ENCODE measurements around the gene CLCN1. TPM values are rescaled to one million over a fixed set of nuclear protein-coding genes. Genes with fewer than 3 reads are reported as not detected.

Gene CLCN1
- total RNA-seq, 1 experiment from 2014 or later, result 0.55 TPM

DNA sequence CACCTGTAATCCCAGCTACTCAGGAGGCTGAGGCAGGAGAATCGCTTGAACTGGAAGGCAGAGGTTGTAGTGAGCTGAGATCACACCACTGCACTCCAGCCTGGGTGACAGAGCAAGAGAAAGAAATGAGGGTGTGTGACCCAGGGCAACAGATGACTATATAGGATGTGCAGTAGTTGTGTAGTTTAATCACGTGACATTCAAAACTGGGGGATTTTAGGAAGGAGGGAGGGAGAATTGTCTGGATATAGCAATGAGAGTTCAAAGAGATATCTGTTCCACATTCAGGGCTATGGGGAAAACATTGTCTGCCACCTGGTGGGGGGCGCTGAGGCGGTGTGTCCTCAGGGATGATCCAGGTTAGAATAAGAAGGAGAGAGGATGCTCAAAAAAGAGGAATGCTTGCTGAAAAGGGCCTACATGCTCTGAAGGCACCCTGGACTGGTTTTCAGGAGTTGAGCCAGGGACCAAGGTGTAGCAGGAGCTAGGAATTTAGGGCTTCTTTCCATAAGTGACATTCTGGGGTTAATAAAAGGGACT lies 57.4 kb downstream of the CLCN1 start:
- ChIA-PET CTCF (interaction anchor here (0.5 kb wide), 2 partner anchors 8 to 134 kb away, joined by 3 to 5 read pairs; no protein-coding TSS in a partner anchor), POLR2A (ENCODE audit: unreplicated experiment) (no interaction called here)
- H3K4me3 ChIP-seq (ENCODE audit: low read length), result no peak overlapping the region

DNA sequence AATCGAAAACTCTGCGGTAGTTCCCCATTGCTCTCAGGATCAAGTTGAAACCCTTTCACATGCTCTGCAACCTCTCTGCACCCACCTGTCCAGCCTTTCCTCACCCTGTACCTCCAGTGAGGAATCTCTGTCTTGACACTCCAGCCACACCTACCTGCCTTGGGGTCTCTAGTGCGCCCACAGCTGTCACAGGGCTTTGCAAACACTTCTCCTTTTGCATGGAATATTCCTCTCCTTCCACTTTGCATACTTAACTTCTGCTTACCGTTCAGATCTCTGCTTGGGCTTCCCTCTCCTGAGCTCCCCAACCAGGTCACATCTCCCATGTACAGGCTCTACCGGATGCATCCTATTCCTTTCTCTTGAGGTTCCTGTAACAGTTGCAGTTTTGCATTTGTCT lies 58.6 kb downstream of the CLCN1 start:
- Histone ChIP-seq H3K9me2 (replicated peaks; ENCODE audit: low read length) (no peaks in the 10 kb centered on the region), H3K9ac (ENCODE audit: low read length) (no peak overlapping the region), H3K4me2 (ENCODE audit: low read length) (no peak overlapping the region), H3F3A (ENCODE audit: low read length, unreplicated experiment) (no peaks in the 10 kb centered on the region), H3K27me3 (ENCODE audit: low read length) (no peaks in the 10 kb centered on the region), H3K4me1 (ENCODE audit: insufficient read depth, low read length) (peaks cover 45% of the 10 kb centered on the region), H4K20me1 (ENCODE audit: low read length) (no peaks in the 10 kb centered on the region), H3K79me2 (ENCODE audit: low read length) (peaks cover 11% of the 10 kb centered on the region), H3K36me3 (ENCODE audit: low read depth, low read length) (no peaks in the 10 kb centered on the region), H3K27ac (ENCODE audit: low read length) (no peak overlapping the region), H2AFZ (ENCODE audit: low read length) (no peak overlapping the region), H3K4me3 (ENCODE audit: low read length) (no peak overlapping the region), H3K9me3 (ENCODE audit: low read length) (no peaks in the 10 kb centered on the region)
- ChIA-PET CTCF (no interaction called here), POLR2A (ENCODE audit: unreplicated experiment) (no interaction called here)
- ATAC-seq (no peak), DNase-seq (no peak)
- TF ChIP-seq, protein P1, sequence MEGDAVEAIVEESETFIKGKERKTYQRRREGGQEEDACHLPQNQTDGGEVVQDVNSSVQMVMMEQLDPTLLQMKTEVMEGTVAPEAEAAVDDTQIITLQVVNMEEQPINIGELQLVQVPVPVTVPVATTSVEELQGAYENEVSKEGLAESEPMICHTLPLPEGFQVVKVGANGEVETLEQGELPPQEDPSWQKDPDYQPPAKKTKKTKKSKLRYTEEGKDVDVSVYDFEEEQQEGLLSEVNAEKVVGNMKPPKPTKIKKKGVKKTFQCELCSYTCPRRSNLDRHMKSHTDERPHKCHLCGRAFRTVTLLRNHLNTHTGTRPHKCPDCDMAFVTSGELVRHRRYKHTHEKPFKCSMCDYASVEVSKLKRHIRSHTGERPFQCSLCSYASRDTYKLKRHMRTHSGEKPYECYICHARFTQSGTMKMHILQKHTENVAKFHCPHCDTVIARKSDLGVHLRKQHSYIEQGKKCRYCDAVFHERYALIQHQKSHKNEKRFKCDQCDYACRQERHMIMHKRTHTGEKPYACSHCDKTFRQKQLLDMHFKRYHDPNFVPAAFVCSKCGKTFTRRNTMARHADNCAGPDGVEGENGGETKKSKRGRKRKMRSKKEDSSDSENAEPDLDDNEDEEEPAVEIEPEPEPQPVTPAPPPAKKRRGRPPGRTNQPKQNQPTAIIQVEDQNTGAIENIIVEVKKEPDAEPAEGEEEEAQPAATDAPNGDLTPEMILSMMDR (conservative IDR thresholded peaks at IDR 0.05; ENCODE audit: low read depth, low read length), result no peak
- no peak for TF ChIP-seq EZH2 (IDR thresholded peaks at IDR 0.05; ENCODE audit: low read length, unreplicated experiment)
- no peak for TF ChIP-seq EZH2phosphoT487 (IDR thresholded peaks at IDR 0.05; ENCODE audit: borderline replicate concordance, low read length)
- BruUV-seq (replicated peaks), result no TSS peak
- intact Hi-C loops (cut with micrococcal nuclease), result no loop called here

More for the DNA sequence above, 57.4 kb downstream of the CLCN1 start:
- Histone ChIP-seq H3K27ac (ENCODE audit: low read length) (no peak overlapping the region), H3K9me2 (replicated peaks; ENCODE audit: low read length) (no peaks in the 10 kb centered on the region), H3K4me1 (ENCODE audit: insufficient read depth, low read length) (peaks cover 43% of the 10 kb centered on the region), H3F3A (ENCODE audit: low read length, unreplicated experiment) (no peaks in the 10 kb centered on the region), H3K4me2 (ENCODE audit: low read length) (no peak overlapping the region), H3K79me2 (ENCODE audit: low read length) (no peaks in the 10 kb centered on the region), H3K36me3 (ENCODE audit: low read depth, low read length) (no peaks in the 10 kb centered on the region), H4K20me1 (ENCODE audit: low read length) (no peaks in the 10 kb centered on the region), H3K9me3 (ENCODE audit: low read length) (no peaks in the 10 kb centered on the region), H3K9ac (ENCODE audit: low read length) (no peak overlapping the region), H2AFZ (ENCODE audit: low read length) (no peak overlapping the region), H3K27me3 (ENCODE audit: low read length) (no peaks in the 10 kb centered on the region)
- peak; percentile 30 for DNase-seq
- intact Hi-C loops (cut with micrococcal nuclease), result loop anchor here (1.0 to 2.0 kb wide), 3 partner anchors 42 to 133 kb away; no protein-coding TSS in a partner anchor
- no peak for TF ChIP-seq EZH2phosphoT487 (IDR thresholded peaks at IDR 0.05; ENCODE audit: borderline replicate concordance, low read length)
- TF ChIP-seq, protein P1 (conservative IDR thresholded peaks at IDR 0.05; ENCODE audit: low read depth, low read length), result peak; percentile 46
- BruUV-seq (replicated peaks), result no TSS peak
- ATAC-seq, result peak; percentile 41

DNA sequence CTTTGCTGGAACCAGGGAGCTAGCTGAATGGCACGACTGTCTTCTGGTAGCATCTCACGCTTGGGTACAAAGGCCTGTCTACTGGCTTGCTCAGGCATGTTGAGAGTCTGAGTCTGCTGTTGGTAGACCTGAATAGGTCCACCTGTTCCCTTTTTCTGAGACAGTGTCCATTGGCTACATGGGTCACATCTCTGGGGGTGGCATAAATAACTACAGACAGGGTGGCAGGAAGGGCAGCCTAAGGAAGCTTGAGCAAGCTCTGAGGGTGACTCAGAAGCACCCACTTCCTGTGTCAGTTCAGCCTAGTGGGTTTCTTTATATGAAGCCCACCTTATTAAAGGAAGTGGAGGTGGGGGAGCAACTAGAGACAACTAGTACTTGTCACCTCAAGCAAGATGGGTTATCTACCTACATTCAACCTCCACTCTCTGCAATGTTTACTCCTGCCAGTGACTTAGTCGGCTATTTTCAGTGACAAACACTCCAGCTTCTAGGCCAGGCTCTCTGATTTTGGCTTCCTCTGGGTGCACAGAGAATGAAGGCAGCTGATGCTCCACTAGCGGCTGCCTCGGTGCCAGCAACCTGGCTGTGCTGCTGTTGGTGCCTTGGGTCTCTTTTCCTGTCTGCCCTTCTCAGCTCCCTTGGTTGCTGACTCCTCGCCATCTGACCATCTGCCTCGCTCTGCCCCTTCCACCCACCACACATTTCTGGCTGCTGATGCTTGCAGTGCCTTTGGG lies 59.6 kb downstream of the CLCN1 start:
- Histone ChIP-seq H3K4me3 (ENCODE audit: low read length) (no peak overlapping the region), H3K9me2 (replicated peaks; ENCODE audit: low read length) (no peaks in the 10 kb centered on the region), H3K36me3 (ENCODE audit: low read depth, low read length) (no peaks in the 10 kb centered on the region), H3K27ac (ENCODE audit: low read length) (no peak overlapping the region), H3K9ac (ENCODE audit: low read length) (no peak overlapping the region), H3K79me2 (ENCODE audit: low read length) (peaks cover 20% of the 10 kb centered on the region), H3K4me1 (ENCODE audit: insufficient read depth, low read length) (peaks cover 41% of the 10 kb centered on the region), H3K4me2 (ENCODE audit: low read length) (no peak overlapping the region), H3K27me3 (ENCODE audit: low read length) (no peaks in the 10 kb centered on the region), H3F3A (ENCODE audit: low read length, unreplicated experiment) (no peaks in the 10 kb centered on the region), H3K9me3 (ENCODE audit: low read length) (no peaks in the 10 kb centered on the region), H4K20me1 (ENCODE audit: low read length) (no peaks in the 10 kb centered on the region), H2AFZ (ENCODE audit: low read length) (no peak overlapping the region)
- CTCF ChIA-PET, result interaction anchor here (0.9 kb wide), 1 partner anchor 135 kb away, joined by 4 read pairs; no protein-coding TSS in a partner anchor
- ATAC-seq (peak; percentile 9; the same call in 1 of the 2 replicates), DNase-seq (peak; percentile 28)
- TF ChIP-seq, protein P1 (conservative IDR thresholded peaks at IDR 0.05; ENCODE audit: low read depth, low read length), result no peak
- TF ChIP-seq EZH2phosphoT487 (IDR thresholded peaks at IDR 0.05; ENCODE audit: borderline replicate concordance, low read length) (no peak), EZH2 (IDR thresholded peaks at IDR 0.05; ENCODE audit: low read length, unreplicated experiment) (no peak)
- intact Hi-C loops (cut with micrococcal nuclease), result no loop called here
- no TSS peak for BruUV-seq (replicated peaks)
- POLR2A ChIA-PET (ENCODE audit: unreplicated experiment), result no interaction called here
